Hematopoietic multipotent progenitor cell treated with erythropoietin and hydrocortisone succinate and interleukin-3 and kit ligand, for 17 days (in vitro differentiated cells): Measurements from ENCODE around the gene SLC38A8.

ENCODE experiments used
- DNase-seq: peaks from one replicate; pipeline ENCODE4 v3.0.0-alpha.2; 2015; ENCODE audit warnings: low spot score

Gene SLC38A8

DNA sequence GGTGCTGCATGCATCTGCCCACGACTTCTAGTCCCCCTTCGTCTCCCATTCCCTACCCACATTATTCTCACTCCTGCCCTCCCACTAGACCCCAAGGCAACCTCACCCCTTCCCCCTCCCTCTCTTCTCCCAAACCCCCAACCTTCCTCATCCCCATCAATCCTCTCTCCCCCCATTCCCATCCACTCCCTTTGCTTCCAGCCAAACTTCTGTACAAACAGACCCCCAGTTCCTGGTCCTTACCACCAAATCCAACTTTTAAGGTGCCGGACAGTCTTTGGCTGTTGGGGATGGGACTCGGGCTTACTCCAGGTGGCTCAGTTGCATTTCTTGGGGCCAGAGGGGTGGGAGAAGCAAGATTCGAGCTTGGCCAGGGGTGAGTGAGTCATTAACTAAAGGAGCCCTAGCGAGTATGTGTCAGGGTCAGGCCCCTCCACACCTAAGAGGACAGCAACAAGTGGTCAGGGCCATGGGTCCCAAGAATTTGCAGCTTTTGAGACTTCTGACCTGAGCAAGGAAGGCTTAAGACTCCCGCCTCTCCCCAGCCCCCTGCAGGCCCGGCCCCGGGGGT, at the start of gene SLC38A8:
SLC38A8 (minus strand) TSS at position 488 of the 571 bp plus-strand sequence. CDS start 638 bp downstream, outside the sequence.
- DNase-seq = no peak

DNA sequence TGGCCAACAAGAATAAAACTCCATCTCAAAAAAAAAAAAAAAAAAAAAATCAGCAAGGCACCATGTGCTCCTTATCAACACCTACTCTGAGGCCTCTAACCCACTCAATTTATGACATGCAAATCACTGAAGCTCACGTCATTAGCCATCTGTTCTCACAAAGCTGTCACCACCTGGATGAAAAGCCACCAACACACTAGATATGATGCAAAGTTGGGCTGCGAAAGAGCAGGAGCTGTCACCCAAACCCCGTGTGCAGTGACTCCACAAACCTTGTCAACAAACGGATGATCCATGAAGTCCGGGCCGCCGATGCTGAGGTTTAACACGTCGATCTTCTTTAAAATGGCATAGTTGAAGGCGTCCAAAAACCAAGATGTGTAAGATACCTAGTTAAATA, 48.9 kb upstream of the SLC38A8 start:
- no peak for DNase-seq

DNA sequence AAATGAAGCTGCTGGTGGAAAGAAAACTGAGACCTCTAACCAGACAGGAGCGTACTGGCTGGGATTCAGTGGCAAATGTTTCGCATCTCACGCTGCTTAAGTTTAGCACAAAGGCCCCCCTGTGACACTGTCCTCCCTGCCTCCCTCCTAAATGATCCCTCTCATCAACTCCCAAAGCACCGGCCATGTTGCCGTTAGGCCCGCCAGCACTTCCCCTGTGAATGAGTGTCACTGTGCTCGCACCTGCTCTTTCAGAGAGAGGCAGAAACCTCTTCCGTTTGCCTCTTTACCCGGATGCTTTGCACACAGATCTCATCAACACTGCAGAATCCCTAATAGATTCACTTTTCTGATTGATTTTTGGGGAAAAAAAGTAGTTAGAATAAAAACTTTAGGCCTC, 47.6 kb upstream of the SLC38A8 start:
- DNase-seq = no peak

DNA sequence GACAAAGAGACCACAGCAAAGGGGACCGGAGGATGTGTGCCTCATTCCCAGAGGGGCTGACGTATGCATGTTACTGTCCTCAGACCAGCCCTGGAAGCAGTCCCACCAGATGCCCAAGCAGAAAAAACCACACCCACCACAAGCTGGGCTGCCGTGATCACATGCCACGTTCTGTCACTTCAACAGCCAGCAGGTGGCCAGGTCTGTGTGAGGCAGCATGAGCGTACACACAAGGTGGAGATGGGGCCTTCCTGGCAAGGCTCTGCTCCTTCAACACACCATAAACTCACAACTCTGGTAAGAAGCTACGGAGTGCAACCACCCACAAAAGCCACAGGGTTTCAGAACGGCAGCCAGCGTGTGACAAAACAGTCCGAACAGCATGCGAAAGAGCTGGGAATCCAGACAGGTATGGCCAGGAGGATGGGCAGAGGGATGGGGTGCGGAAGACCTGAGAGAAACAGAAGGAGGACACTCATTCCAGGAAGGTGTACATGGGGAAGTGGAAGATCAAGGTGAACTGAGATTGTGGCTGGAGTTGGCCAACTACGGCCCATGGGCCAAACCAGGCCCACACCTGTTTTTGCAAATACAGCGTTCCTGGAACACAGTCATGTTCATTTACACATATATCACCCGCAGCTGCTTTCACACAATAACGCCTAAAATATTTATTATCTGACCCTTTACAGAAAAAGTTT, 46.2 kb upstream of the SLC38A8 start:
- DNase-seq = no peak

DNA sequence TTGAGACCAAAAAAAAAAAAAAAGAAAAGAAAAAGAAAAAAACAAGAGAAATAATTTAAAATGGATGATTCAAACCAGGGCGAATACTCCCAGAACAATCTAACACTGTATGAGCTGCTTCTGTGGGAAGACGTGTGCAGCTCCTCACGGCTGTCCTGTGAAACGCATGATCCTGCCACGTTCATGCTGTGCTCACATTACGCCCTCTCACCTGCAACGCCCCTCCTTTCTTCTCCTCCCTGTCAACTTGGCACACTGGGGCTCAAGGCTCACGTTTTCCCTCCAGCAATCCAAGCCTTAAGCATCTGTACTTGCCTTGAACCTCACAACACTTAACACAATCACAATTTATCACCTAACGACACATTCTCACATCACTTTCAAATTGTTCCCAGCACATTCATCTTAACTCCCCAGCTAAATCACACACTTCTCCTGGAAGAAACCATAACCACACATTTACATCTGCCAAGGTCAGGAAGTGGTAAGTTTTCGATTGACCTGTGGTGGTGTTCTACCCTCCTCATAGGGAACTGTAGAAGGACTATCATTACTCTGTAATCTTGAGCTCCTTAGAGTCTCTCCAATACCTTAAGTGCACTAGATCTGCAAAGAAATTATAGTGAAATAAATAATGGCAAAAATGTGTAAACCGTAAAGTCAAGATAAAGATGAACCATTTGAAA, 45.0 kb upstream of the SLC38A8 start:
- DNase-seq = no peak

DNA sequence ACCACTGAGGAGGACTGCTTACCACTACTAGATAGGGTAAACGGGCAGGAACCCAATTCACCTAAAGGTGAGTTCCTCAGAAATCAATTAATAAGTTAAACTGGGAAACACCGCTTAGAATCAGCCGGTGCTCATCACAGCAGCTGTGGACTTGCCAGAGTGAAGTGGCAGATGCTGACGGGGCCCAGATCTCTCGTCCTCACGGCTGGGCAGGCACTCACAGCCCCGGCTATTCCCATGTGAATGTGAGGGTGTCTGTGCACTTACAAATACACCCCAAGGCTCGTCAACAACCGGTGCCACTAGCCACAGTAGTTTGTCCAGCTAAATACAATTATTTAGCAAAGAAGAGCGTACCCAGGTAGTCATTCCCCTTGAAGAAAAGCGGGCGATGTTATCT, 44.4 kb upstream of the SLC38A8 start:
- DNase-seq = no peak

DNA sequence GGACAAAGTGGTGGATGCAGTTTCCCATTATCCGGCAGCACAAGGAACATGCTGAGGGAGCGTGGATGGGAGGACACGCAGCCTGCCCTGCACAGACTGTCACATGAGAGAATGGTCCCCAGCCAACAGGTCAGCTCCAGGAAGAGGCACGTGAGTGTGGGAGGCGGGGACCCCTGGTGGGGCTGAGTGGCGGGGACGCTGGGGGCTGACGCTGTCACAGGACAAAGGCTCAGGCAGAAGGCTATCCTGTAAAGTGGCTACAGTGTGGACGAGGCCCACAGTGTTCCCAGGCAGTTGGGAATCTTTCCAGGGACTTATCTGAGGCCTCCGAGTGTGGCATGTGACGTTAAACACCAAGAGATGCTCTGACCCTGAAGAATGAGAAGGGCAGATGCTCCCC, 43.7 kb upstream of the SLC38A8 start:
- DNase-seq = no peak

DNA sequence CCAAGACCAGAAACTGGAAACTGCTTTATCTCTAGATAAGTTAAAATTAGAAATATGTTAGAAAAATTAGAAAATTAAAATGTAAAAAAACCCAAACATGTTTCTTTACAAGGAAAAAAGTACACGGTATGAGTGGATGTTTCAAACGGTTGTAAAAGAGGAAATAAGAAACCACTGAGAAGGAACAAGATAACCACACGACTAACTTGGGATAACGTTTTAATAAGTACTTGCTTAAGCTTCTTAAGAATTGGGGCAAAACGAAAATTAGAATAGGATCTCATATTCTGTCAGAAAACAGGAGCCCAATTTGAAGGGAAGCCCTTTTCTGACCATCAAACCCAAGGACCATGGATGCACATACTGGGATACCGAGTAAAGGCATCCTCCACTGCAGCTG, 43.2 kb upstream of the SLC38A8 start:
- DNase-seq = no peak

DNA sequence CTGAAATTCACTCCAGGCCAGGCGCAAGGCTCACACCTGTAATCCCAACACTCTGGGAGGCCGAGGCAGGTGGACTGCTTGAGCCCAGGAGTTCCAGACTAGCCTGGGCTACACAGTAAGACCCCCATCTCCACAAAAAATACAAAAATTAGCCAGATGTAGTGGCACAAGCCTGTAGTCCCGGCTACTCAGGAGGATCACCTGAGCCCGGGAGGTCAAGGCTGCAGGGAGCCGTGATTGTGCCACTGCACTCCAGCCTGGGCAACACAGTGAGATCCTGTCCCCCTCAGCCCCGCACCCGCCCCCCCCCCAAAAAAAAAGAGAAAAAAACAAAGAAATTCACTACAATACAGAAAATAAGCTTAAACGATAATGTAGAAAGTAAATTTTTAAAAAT, 42.7 kb upstream of the SLC38A8 start:
- DNase-seq = no peak

DNA sequence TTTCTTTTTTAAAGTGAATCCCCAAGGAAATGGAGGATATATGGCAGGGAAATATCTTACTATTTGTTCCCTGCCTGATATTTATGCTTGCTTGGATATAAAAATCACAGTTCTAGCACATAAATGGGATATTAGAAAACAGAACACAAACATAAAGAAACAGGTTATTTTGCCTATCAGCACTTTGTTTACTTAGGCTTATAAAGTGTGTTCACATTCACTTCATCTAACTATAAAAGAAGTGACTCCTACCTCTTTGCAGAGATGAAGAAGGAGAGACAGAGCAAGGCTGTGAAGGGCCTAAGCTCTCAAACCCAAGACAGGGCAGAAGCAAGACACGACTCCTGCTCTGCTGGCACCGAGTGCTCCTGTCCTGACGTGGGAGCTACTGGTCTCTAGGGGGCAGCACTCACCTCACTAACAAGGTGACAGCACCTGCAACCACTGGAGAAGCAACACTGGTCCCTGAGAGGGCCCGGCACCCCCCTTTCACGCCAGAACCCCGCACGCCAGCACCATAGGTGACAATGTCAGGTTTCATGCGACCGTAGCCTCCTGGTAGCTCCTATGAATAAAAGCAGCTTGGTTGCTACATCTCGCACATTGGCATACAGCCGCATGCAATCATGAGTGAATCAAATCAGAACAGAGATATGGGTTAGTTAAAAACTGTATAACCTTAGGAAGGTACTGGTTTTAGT, 42.1 kb upstream of the SLC38A8 start:
- peak; percentile 76 for DNase-seq

DNA sequence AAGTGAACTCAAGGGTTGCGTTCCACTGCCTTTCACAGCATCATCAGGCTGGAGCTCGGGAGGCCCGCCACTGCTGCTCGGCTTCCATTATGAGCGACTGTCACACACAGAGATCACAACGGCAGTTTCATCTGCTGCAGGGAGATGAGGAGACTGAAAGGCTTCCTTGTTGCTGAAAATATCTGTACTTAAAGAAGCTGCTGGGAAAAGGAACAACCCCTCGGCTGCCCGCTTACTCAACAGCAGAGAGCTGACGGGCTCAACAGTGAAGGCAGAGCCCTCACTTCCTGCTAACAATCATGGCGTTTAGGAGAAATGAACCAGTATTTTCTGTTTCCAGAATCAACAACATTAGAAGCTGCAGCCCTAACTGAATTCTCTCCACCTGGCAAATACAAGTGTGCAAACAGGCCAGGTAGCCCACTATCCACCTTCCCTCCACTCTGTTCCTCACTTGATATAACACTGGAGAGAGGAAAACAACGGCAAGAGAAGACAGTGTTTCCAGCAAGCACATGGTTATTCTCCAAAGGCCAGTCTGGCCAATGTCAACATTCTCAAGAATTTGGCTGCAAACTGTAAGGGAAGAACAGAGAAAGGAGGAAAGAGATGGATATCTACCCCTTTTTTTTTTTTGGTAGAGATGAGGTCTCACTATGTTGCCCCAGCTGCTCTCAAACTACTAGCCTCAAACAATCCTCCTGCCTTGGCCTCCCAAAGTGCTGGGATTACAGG, 40.4 kb upstream of the SLC38A8 start:
- DNase-seq = no peak

DNA sequence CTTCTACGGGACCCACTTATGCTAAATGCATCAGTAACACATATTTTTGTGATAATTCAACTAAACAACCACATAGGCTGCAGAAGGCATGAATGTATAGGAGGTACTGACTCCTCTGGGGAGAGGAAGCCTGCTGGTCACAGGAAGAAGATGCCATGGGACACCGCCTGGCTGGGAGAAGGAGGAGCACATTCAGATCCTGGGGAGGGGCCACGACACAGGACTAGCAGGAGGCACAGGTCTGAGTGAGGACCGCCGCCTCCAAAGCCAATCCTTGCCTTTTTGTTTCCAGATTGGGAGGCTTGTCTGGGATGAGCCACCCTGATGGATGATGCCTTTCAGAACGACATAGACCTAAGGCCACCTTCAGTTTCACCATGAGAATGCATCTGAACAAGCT, 39.5 kb upstream of the SLC38A8 start:
- DNase-seq = no peak

DNA sequence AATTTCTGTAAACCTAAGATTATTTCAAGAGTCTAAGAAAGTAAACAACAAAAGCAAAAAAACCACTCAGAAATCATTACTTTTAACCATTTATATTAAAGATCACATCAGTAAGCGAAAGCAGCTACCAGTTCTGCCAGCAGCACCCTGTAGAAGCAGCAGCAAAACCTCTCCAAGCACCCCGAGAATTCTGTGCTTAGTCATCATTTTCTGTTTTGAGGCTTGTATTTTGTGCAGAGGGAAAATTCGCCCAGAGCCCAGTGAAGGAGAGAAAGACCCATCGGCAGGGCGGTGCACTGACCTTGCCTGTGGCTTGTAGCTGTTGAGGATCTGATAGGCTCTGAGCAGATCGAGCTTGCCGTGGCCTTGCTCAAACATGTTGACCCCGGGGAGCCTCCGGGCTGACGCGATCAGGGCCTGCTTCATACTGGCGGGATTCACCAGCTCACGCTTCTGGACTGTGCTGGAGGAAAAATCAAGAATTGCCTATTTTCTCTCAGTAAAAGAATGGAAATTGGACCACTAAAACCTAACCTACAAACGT, 38.9 kb upstream of the SLC38A8 start:
- DNase-seq = no peak

DNA sequence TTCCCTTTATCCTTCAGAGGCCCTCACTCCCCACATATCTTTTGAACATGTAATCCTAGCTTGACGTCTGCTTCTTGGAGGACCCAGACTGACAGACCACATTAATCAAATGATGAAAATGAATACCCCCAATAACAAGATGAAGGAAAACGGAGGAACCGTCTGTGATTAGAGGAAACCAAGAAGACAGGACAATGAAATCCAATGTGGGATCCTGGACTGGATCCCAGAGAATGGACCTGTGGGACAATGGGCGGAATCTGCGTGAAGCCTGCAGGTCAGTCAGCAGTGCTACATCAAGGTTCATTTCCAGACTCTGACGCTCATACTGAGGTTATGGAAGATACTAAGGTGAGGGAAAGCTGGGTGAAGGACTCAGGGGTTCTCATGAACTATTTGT, 38.2 kb upstream of the SLC38A8 start:
- no peak for DNase-seq

DNA sequence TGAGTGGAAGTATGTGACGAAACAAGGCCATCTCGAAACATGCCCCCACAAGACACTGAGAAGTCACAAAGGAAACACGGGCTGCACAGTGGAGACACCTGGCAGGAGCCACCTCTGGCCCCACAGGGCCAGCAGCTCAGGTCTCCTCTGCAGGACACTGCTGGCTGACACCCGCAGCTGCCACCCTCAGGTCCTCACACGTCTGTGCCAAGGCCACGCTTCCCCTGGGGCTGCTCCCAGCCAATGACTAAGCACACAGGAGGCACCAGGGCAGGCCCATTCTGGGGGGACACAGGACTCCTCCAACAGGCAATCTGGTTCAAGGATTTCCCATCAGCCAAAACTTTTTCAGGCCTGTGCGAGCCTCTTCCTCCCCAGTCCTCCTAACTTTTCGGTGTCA, 37.8 kb upstream of the SLC38A8 start:
- no peak for DNase-seq

DNA sequence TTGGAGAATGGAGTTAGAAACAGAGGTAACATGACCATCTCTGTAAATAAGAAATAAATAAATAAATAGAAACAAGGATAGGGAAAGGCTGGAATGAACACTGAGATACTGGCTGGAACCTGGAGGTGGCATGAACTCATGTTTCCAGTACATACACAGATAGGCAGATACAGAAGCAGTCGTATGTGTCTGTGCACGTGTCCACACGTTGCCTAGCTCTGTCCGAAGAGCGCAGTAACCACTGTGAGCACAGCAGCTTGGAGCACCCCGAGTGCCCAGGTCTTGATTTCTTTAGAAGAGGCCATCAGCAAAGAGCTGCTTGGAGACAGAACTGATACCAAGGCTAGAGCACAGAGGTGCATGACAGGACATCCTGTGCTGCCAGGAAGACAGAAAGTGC, 37.1 kb upstream of the SLC38A8 start:
- DNase-seq = no peak

DNA sequence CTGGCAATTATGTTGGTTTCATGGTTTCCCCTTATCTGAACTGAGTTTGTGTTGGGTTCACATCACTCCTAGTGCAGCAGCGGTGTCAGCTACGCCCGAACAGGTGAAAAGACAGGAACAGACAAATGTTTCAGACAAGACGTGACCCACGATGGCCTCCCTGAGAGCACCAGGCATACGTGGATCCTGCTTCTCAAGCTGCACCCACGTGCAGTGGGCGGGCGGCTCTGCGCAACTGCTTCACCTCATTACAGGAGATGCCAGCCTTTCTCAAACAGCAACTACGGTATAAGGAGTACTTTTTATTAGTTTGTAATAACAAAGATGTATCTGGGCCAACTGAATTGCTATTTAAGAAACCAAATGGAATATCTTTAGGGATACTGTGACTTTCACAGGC, 32.8 kb upstream of the SLC38A8 start:
- no peak for DNase-seq

DNA sequence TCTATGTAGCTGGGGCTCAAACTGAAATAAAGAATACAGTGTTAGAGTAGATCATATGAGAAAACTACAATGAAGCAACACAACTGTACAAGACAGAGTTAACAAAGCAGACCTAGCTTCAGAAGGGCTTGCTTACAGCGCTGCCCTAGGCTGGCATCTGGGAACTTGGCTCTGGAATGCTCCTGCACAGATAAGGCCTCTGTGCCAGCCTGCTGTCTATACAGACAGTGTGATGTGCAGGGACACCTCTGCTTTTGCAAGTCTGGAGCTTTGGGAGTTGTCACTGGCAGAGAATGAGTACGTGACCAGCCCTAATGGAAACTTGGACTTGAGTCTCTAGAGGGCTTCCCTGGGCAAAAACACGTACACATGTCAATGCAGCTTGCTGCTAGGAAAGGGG, 32.1 kb upstream of the SLC38A8 start:
- no peak for DNase-seq

DNA sequence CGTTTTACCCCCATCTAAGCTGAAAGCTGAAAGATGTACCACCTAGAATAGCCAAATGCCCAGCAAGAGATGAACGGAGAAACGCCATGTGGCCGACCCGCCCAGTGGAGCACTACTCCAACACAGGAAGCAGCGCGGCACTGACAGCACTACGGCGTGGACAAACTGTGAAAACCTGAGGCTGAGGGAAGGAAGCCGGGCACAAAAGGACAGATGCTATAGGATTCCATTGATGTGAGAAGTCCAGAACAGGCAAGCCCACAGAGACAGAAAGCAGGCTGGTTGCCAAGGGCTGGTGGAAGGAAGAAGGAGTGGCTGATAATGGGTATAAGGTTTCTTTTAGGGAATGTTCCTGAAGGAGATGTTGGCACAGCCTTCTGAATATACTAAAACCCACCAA, 29.4 kb upstream of the SLC38A8 start:
- no peak for DNase-seq

DNA sequence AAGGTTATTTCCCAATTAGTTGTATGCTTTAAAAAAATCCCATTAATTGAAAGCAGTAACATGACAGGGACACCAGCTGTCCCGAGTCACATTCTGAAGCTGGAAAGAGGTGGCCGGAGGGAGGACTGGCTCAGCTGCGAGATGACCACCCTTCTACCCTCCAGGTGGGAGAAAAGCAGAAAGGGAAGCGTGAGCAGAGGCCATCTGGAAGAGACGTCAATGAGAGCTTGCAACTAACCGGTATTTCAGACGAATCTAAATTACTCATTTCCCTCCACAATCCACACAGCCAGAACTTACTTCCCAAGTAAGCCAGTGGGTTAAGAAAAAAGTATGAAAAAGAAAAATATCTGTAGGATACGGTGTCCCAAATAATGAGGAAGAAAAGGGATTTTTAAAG, 28.5 kb upstream of the SLC38A8 start:
- no peak for DNase-seq

DNA sequence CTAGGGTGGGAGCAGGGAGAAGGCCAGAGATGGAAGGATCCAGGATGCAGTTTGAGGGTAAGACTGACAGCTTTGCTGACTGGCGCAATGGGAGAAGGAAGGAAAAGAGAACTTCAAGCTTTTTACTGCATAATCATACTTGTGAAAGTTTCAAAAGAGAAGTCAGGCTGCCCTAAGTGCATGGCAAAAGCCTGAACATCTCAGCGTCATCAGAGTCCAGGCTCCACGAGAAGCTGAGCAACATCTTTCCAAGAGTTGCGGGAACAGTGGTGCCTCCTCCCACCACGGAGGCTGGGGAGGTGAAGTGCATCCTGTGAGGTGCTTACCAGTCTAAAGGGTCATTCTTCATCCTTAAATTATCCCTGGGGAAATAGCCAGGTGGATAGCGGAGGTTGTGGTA, 26.9 kb upstream of the SLC38A8 start:
- DNase-seq = no peak
